NCI-H2227 (cell line): ENCODE measurements around the gene NUMBL.
"Not testable (repeated sequence)": the region's sequence is repeated elsewhere in the genome, so short reads cannot be mapped to it uniquely, and the experiment has no call there.

ENCODE experiments used
- DNase-seq: peaks from one replicate; lab custom pipeline; 2025; ENCODE audit not compliant: unreplicated experiment; lab: John Stamatoyannopoulos, UW

The NUMBL gene

DNA sequence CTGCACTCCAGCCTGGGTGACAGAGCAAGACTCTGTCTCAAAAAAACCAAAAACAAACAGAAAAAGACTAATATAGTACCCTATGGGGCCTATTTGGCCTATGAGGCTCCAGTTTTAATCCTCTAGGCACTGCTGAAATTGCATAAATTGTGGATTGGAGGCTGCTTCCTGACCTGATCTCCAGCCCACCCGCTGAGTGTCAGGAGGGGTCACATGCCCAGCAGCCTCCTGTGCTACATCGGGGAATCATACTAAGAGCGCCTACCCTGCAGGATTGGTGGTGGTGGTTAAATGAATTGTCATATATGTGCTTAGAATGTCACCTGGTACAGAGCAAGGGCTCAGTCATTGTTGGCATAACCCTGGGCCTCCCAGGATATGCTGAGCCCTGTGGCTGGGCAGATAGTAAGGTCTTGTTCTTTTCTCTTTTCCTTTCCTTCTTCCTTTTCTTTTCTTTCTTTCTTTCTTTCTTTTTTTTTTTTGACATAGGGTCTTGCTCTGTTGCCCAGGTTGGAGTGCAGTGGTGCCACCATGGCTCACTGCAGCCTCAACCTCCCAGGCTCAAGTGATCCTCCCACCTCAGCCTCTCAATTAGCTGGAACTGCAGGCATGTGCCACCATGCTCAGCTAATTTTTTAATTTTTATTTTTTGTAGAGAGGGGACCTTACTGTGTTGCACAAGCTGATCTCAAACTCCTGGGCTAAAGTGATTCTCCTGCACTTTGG is 58.0 kb downstream of the NUMBL start:
- no peak for DNase-seq

DNA sequence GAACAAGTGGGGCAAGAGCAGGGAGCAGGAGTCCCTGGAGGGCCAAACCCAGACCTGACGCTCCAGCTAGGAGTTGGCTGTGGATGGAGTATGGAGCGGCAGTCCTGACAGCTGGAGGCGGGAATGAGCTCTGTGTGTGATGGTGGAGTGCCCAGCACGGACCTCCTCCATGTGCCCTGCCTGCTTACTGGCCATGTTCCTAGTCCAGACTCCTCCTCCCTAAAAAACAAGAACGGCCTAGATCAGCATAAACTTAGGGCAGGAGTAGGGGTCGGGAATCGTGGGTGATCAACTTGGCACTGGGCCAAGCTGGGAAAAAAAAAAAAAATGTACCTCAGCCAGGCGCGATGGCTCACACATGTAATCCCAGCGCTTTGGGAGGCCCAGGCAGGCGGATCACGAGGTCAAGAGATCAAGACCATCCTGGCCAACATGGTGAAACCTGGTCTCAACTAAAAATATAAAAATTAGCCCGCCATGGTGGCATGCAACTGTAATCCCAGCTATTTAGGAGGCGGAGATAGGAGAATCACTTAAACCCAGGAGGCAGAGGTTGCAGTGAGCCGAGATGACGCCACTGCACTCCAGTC is 59.8 kb downstream of the NUMBL start:
- no peak for DNase-seq

DNA sequence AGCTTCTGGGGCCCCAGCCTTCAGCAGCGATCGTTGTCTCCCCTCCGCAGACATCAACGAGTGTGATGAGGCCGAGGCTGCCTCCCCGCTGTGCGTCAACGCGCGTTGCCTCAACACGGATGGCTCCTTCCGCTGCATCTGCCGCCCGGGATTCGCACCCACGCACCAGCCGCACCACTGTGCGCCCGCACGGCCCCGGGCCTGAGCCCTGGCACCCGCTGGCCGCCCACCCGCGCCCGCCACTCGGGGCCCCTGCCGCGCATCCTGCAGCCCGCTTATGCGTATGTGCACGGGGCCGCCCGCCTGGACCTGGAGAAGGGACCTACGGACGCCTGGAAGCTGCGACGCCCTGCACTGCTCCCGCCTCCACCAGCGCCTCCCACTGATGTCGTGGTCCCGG is 61.1 kb downstream of the NUMBL start:
- no peak for DNase-seq

DNA sequence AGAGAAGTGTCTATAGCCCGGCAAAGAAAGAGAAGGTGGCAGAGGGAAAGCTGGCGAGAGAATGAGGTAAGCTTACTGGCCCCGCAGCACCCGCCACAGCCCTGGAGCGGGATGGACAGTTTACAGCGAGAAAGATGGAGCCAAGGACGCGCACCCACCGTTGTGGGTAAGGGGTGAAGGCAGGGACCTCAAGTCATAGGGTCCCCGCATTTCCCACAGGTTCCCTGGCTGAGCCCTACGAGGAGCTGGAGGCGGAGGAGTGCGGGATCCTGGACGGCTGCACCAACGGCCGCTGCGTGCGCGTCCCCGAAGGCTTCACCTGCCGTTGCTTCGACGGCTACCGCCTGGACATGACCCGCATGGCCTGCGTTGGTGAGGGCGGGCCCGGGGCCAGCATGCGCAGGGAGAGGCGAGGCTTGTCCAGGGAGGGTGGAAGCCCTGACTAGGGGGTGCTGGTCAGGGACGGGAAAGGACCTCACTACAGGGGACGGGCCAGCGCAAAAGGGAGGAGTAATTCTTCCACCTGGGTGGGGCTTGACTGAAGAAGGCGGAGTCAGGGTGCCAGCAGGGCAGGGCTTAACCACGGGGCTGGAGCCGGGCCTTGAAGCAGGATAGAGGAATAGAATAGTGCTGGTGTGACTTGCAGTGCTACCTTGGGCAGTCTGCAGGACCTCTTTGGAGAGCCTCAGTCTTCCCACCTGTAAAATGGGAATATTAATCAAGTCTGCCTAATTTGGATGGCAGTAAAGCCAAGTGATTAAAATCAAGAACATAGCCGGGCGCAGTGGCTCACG is 62.8 kb downstream of the NUMBL start:
- no peak for DNase-seq

DNA sequence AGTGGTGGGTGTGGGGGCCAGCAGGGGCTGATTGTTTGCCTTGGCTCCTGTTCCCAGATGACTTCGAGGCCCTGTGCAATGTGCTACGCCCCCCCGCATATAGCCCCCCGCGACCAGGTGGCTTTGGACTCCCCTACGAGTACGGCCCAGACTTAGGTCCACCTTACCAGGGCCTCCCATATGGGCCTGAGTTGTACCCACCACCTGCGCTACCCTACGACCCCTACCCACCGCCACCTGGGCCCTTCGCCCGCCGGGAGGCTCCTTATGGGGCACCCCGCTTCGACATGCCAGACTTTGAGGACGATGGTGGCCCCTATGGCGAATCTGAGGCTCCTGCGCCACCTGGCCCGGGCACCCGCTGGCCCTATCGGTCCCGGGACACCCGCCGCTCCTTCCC is 63.5 kb downstream of the NUMBL start:
- no peak for DNase-seq

DNA sequence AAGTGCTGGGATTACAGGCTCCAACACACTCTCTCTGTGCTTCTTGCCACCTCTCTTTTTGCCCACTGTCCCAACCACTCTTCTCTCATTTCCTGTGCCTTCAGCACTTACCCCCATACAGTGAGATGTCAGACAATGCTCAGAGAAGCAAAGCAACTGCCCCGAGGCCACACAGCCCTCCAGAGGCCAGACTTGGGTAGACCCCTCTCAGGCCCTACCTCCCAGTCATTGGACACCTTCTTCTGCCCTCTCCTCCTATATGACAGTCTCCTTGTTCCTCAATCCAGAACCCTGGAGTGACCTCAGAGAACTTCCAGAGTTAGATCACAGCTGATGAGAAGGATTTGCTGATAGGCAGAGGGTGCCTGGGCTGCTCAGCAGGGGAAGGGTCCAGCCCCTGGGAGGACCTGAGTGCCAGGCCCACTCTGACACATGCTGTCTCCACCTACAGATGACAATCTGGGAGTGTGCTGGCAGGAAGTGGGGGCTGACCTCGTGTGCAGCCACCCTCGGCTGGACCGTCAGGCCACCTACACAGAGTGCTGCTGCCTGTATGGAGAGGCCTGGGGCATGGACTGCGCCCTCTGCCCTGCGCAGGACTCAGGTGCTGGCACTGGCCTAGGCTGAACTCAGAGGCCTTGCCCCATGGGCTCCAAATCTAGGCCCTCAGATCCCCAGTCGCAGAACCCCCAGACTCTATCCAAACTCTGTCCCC is 64.9 kb downstream of the NUMBL start:
- DNase-seq: no peak

DNA sequence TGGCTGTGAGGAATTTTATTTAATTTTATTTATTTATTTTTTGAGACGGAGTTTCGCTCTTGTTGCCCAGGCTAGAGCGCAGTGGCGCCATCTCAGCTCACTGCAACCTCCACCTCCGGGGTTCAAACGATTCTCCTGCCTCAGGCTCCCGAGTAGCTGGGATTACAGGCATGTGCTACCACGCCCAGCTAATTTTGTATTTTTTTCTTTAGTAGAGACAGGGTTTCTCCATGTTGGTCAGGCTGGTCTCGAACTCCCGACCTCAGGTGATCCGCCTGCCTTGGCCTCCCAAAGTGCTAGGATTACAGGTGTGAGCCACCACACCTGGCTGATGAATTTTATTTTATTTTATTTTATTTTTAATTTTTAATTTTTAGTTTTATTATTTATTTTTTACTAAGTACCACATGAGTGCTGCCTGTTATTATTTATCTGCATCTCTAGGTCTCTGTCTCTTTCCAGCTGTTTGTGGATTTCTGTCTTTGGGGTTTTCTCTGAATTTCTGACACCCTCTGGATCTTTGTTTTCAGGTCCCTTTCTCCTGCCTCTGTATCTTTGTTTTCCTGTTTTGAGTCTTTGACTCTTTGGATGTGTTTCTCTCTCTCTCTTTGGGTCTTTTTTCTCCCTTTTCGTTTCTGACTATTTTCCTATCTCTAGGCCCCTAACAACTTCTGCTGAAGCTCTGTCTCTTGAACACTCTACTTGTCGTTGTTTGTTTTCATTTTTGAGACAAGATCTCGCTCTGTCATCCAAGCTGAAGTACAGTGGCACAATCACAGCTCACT is 65.9 kb downstream of the NUMBL start:
- DNase-seq: not testable (repeated sequence)

DNA sequence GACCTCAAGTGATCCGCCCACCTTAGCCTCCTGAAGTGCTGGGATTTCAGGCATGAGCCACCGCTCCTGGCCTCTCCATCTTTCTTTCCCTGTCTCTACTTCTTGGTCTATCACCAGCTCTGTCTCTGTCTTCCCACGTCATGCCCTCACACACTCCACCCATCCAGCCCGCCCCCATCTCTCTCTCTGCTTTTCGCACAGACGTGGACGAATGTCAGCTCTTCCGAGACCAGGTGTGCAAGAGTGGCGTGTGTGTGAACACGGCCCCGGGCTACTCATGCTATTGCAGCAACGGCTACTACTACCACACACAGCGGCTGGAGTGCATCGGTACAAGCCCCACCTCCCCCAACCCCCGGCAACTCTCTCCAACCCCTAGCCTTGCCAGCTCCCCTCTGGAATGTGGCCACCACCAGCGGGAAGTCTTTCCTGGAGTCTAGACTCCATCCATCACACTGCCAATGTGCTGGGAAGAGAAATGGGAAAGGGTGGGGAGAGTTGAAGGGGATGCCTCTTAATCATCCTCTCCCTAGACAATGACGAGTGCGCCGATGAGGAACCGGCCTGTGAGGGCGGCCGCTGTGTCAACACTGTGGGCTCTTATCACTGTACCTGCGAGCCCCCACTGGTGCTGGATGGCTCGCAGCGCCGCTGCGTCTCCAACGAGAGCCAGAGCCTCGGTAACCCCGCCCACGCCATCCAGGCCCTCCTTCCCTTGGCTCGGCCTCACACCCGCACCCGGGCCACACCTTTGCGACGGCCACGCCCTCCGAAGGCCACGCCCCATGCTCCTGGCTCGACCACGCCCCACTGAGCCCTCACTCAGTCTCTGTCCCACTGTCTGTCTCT is 66.8 kb downstream of the NUMBL start:
- DNase-seq: peak; percentile 98

DNA sequence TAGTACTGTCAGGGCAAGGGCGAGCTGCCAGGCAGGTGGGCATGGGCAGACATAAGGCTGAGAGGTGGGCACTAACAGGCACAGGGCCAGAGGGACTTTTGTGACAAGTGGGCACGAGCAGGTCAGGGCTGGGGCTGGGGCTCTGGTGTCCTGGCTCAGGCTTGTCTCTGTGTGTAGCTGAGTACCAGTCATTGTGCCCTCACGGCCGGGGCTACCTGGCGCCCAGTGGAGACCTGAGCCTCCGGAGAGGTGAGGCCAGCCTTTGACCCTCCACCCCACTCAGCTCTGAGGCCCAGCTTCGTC is 67.7 kb downstream of the NUMBL start:
- no peak for DNase-seq

DNA sequence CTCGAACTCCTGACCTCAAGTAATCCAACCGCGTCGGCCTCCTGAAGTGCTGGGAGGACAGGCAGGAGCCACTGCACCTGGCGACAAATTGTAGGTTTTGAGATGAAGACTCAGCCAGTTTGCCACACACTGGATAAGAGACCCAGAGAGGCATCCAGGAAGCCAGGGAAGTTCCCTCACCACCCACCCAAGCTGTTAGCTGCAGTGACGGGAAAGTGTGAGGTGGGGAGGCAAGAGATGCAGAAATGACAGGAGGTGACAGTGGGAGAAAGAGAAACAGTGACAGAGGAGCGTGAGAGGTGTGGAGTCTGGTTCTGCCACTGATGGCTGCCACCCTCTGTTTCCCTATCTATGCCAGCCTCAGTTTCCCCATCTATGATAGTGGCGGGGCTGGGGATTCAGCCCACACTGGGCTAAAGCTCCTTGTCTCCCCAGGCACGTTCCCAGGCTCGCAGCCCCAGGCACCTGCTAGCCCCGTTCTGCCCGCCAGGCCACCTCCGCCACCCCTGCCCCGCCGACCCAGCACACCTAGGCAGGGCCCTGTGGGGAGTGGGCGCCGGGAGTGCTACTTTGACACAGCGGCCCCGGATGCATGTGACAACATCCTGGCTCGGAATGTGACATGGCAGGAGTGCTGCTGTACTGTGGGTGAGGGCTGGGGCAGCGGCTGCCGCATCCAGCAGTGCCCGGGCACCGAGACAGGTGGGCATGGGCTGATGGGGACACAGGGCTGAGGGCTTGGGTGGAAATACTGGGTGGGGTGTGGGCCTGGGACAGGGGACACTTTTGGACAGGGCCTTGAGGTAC is 68.3 kb downstream of the NUMBL start:
- no peak for DNase-seq

DNA sequence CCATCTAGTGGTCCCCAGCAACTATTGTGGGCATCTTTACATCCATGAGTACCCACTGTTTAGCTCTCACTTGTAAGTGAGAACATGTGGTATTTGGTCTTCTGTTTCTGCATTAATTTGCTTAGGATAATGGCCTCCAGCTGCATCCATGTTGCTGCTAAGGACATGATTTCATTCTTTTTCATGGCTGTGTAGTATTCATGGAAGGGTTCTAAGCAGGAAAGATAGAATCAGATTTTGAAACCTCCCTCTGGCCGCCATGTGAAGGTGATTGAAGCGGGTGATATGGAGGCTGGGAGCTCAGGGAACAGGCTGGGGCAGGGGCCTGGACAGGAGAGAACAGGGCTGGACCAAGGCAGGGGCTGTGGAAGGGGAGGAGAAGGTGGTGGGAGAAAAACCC is 69.2 kb downstream of the NUMBL start:
- DNase-seq: no peak

DNA sequence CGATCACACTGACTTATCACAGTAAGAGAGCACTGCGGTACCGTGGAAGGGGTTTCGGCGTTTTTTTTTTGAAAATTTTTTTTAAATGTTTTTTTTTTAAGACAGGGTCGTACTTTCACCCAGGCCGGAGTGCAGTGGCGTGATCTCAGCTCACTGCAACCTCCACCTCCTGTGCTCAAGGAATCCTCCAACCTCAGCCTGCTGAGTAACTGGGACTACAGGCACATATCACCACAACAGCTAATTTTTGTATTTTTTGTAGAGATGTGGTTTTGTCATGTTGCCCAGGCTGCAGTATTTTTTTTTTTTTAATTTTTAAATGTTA is 70.3 kb downstream of the NUMBL start:
- no peak for DNase-seq

DNA sequence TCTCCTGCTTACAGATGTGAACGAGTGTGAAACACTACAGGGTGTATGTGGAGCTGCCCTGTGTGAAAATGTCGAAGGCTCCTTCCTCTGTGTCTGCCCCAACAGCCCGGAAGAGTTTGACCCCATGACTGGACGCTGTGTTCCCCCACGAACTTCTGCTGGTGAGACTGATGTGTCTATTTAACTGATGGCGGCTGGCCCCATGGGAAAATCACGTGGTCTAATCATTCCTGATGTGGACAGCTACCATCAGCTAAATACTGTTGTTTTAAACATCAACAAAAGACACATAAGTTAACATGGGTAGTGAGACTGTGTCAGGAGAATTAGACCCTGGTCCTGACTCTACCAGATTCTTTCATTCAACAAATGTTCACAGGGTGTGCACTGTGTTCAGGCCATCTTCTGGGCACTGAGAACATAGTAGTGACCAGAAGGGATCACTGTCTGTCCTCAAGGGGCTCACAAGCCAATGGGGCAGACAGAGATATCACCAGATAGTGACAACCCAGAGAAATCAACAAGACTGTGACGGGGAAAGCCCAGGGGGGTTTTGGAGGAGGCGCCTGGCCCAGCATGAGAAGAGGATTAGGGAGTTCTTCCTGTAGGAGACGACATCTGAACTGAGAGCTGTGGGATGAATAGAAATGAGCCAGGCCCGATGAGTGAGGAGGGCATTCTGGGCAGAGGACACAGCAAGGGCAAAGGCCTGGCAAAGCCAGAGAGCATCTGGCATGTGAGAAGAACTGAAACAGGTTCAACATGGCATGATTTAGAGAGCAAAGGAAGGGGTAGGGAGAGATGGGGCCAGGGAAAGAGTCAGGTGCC is 70.9 kb downstream of the NUMBL start:
- DNase-seq: no peak

DNA sequence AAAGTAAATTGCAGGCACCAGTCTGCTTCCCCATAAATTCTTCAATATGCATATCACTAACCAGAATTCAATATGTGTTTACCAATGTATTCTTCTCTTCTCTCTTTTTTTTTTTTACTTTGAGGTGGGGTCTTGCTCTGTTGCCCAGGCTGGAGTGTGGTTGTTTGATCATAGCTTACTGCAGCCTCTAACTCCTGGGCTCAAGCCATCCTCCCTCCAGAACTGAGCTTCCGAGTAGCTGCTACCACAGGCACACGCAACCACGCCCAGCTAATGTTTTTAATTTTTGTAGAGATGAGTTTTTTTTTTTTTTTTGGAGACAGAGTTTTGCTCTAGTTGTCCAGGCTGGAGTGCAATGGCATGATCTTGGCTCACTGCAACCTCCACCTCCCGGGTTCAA is 72.5 kb downstream of the NUMBL start:
- no peak for DNase-seq

DNA sequence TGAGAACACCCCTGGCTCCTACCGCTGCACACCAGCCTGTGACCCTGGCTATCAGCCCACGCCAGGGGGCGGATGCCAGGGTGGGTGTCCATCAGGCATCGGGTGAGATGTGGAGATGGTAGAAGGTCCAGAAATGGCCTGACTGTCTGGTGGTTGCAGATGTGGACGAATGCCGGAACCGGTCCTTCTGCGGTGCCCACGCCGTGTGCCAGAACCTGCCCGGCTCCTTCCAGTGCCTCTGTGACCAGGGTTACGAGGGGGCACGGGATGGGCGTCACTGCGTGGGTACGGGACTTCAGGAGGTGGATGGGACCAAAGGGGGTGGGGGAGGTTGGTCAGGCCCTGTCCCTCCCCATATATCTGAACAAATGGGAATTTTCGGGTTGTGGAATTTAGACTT is 73.5 kb downstream of the NUMBL start:
- no peak for DNase-seq

DNA sequence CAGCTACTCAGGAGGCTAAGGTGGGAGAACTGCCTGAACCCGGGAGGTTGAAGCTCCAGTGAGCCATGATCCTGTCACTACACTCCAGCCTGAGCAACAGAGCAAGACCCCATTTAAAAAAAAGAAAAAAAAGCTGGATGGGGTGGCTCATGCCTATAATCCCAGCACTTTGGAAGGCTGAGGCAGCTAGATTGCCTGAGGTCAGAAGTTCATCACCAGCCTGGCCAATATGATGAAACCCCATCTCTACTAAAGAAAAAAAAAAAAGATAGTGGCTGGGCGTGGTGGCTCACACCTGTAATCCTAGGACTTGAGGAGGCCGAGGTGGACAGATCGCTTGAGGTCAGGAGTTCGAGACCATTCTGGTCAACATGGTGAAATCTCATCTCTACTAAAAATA is 74.3 kb downstream of the NUMBL start:
- no peak for DNase-seq
